WTC11 (cell line): ENCODE measurements around the gene NAMPT. TPM values are rescaled to one million over a fixed set of nuclear protein-coding genes. Genes with fewer than 3 reads are reported as not detected.

ENCODE experiments used
- ATAC-seq: fragments of 200-7000 bp; cut with Tn5 transposase; 2 replicates; pipeline ENCODE4 v1.10.0; 2021; ENCODE audit warnings: mild to moderate bottlenecking, moderate library complexity
- CTCF ChIA-PET: fragments of 300-600 bp; sonication (Branson Sonifier 250); formaldehyde crosslinking; loops from one replicate; lab custom pipeline; 2021; ENCODE audit warnings: antibody characterized with exemption; lab: Charles Lee
- POLR2A ChIA-PET: fragments of 350-600 bp; sonication (Branson Sonifier 250); formaldehyde crosslinking; loops from one replicate; lab custom pipeline; 2021; ENCODE audit warnings: antibody characterized with exemption; lab: Charles Lee
- DNase-seq: peaks from one replicate; pipeline ENCODE4 v3.0.0; 2021; ENCODE audit warnings: low spot score
- H3K27ac Mint-ChIP-seq: 2 replicates; pipeline ENCODE4 v1.8.0; 2021; ENCODE audit warnings: mixed read lengths
- H3K27me3 Mint-ChIP-seq: 2 replicates; pipeline ENCODE4 v1.8.0; 2021; ENCODE audit warnings: low read depth, mild to moderate bottlenecking, moderate library complexity, mixed read lengths
- H3K36me3 Mint-ChIP-seq: 2 replicates; pipeline ENCODE4 v1.8.0; 2021; ENCODE audit warnings: mixed read lengths
- H3K4me1 Mint-ChIP-seq: 2 replicates; pipeline ENCODE4 v1.8.0; 2022; ENCODE audit warnings: mixed read lengths
- H3K4me3 Mint-ChIP-seq: 2 replicates; pipeline ENCODE4 v1.8.0; 2021; ENCODE audit warnings: mild to moderate bottlenecking, moderate library complexity, mixed read lengths
- H3K9me3 Mint-ChIP-seq: 2 replicates; pipeline ENCODE4 v1.8.0; 2021; ENCODE audit warnings: mixed read lengths
- ESRRA ChIP-seq: sonication (generic); formaldehyde crosslinking; IDR thresholded peaks from 2 replicates; pipeline ENCODE4 v1.8.1; 2022; ENCODE audit warnings: mild to moderate bottlenecking, missing genetic modification reagents, borderline replicate concordance
- ETV6 ChIP-seq: sonication (generic); formaldehyde crosslinking; IDR thresholded peaks from 2 replicates; pipeline ENCODE4 v1.8.1; 2022; ENCODE audit warnings: mild to moderate bottlenecking, missing genetic modification reagents
- MYBL2 ChIP-seq: sonication (generic); formaldehyde crosslinking; IDR thresholded peaks from 2 replicates; pipeline ENCODE4 v1.8.1; 2023; ENCODE audit warnings: mild to moderate bottlenecking, moderate library complexity, missing genetic modification reagents
- NFATC4 ChIP-seq: fragments of 250-450 bp; sonication (Bioruptor Pico); IDR thresholded peaks from 2 replicates; pipeline ENCODE4 v1.9.0; 2021; ENCODE audit warnings: mild to moderate bottlenecking
- PRRX2 ChIP-seq: fragments of 250-450 bp; sonication (Bioruptor Pico); IDR thresholded peaks from 2 replicates; pipeline ENCODE4 v1.8.0; 2021; ENCODE audit warnings: mild to moderate bottlenecking
- RORB ChIP-seq: fragments of 250-450 bp; sonication (Bioruptor Pico); IDR thresholded peaks from 2 replicates; pipeline ENCODE4 v1.9.0; 2021; ENCODE audit warnings: mild to moderate bottlenecking
- SMAD3 ChIP-seq: sonication (generic); formaldehyde crosslinking; IDR thresholded peaks from 2 replicates; pipeline ENCODE4 v1.8.0; 2022; ENCODE audit warnings: missing genetic modification reagents, mild to moderate bottlenecking, borderline replicate concordance
- SOX15 ChIP-seq: fragments of 250-450 bp; sonication (Bioruptor Pico); IDR thresholded peaks from 2 replicates; pipeline ENCODE4 v1.9.0; 2021; ENCODE audit warnings: mild to moderate bottlenecking
- TEAD4 ChIP-seq: sonication (generic); formaldehyde crosslinking; IDR thresholded peaks from 2 replicates; pipeline ENCODE4 v1.8.0; 2022; ENCODE audit warnings: mild to moderate bottlenecking, missing genetic modification reagents
- ZNF232 ChIP-seq: sonication (generic); formaldehyde crosslinking; IDR thresholded peaks from 2 replicates; pipeline ENCODE4 v1.8.0; 2022; ENCODE audit warnings: mild to moderate bottlenecking, missing genetic modification reagents
- total RNA-seq: library from RNA; stranded (reverse); gene quantifications from 3 replicates; pipeline ENCODE4 v1.2.3, GENCODE V29; 2021
- TF ChIP-seq, protein P1 (sequence below): sonication (generic); formaldehyde crosslinking; IDR thresholded peaks from 2 replicates; pipeline ENCODE4 v1.8.0; 2022; ENCODE audit warnings: mild to moderate bottlenecking, missing genetic modification reagents
- TF ChIP-seq, protein P2 (sequence below): sonication (generic); formaldehyde crosslinking; IDR thresholded peaks from 2 replicates; pipeline ENCODE4 v1.8.1; 2022; ENCODE audit warnings: mild to moderate bottlenecking, missing genetic modification reagents, moderate library complexity, borderline replicate concordance
- TF ChIP-seq, protein P3 (sequence below): fragments of 200-600 bp; IDR thresholded peaks from 2 replicates; pipeline ENCODE4 v1.8.0; 2022; ENCODE audit warnings: antibody characterized with exemption
- TF ChIP-seq, protein P4 (sequence below): fragments of 250-450 bp; sonication (Bioruptor Pico); IDR thresholded peaks from 2 replicates; pipeline ENCODE4 v2.1.2; 2022; ENCODE audit warnings: mild to moderate bottlenecking, moderate library complexity
- TF ChIP-seq, protein P5 (sequence below): sonication (generic); formaldehyde crosslinking; IDR thresholded peaks from 2 replicates; pipeline ENCODE4 v1.8.1; 2023; ENCODE audit warnings: mild to moderate bottlenecking, missing genetic modification reagents, moderate library complexity
- TF ChIP-seq, protein P6 (sequence below): sonication (generic); formaldehyde crosslinking; IDR thresholded peaks from 2 replicates; pipeline ENCODE4 v1.8.1; 2022; ENCODE audit warnings: low read depth, mild to moderate bottlenecking, moderate library complexity, missing genetic modification reagents, borderline replicate concordance
- TF ChIP-seq, protein P7 (sequence below): sonication (generic); formaldehyde crosslinking; IDR thresholded peaks from 2 replicates; pipeline ENCODE4 v1.8.1; 2023; ENCODE audit warnings: mild to moderate bottlenecking, missing genetic modification reagents

Gene NAMPT
- total RNA-seq, 1 experiment from 2014 or later: 99.1 TPM

DNA sequence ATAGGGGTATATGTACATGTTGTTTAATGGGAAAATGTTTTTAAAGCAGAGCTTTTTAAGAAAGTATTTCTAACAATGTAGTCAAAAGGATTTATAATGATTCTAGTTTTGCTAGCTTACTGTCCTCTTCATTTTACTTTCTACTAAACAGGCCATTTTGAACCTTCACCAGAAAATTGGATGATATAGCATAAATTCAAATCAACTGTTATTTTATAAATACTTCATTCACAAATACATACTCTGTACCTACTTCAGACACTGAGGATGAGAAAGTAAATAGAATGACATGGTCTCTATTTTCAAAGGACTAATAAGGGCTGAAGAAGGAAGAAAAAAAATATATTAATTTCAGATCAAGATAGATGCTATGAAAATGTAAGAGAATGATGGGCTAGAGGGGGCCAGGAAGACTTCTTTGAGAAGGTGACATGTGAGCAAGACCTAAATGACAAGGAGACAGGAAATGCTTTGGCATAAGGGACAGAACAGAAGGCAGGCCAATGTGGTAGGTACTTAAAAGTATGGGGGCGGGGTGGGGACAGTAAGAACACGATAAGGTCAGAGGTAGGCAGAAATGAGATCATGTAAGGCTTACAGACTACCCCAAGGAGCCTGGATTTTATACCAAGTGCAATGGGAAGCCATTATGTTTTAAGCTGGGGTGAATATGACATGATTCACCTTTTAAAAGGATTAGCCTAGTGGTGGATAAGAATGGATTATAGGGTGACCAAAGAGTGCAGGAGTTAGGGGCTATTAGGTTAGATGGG is 5.2 kb downstream of the NAMPT start:
- H3K4me1 Mint-ChIP-seq: peaks cover 42% of the 10 kb centered on the region
- no peak overlapping the region for H3K4me3 Mint-ChIP-seq
- DNase-seq: no peak
- no peak overlapping the region for H3K27ac Mint-ChIP-seq
- CTCF ChIA-PET: interaction anchor here (2.7 kb wide), 1 partner anchor 103 kb away, joined by 10 read pairs; no protein-coding TSS in a partner anchor
- no peak for ATAC-seq
- no peaks in the 10 kb centered on the region for H3K9me3 Mint-ChIP-seq
- TF ChIP-seq ETV6 (CRISPR knock-in tag) (no peak), RORB (CRISPR knock-in tag) (no peak), NFATC4 (CRISPR knock-in tag) (no peak), PRRX2 (CRISPR knock-in tag) (no peak), MYBL2 (CRISPR knock-in tag) (no peak), SOX15 (CRISPR knock-in tag) (no peak), TEAD4 (CRISPR knock-in tag) (no peak), SMAD3 (CRISPR knock-in tag) (no peak), ZNF232 (CRISPR knock-in tag) (no peak), ESRRA (CRISPR knock-in tag) (no peak)
- TF ChIP-seq, protein P1, sequence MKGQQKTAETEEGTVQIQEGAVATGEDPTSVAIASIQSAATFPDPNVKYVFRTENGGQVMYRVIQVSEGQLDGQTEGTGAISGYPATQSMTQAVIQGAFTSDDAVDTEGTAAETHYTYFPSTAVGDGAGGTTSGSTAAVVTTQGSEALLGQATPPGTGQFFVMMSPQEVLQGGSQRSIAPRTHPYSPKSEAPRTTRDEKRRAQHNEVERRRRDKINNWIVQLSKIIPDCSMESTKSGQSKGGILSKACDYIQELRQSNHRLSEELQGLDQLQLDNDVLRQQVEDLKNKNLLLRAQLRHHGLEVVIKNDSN (CRISPR knock-in tag): no peak
- TF ChIP-seq, protein P2, sequence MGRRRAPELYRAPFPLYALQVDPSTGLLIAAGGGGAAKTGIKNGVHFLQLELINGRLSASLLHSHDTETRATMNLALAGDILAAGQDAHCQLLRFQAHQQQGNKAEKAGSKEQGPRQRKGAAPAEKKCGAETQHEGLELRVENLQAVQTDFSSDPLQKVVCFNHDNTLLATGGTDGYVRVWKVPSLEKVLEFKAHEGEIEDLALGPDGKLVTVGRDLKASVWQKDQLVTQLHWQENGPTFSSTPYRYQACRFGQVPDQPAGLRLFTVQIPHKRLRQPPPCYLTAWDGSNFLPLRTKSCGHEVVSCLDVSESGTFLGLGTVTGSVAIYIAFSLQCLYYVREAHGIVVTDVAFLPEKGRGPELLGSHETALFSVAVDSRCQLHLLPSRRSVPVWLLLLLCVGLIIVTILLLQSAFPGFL: no peak
- TF ChIP-seq, protein P3, sequence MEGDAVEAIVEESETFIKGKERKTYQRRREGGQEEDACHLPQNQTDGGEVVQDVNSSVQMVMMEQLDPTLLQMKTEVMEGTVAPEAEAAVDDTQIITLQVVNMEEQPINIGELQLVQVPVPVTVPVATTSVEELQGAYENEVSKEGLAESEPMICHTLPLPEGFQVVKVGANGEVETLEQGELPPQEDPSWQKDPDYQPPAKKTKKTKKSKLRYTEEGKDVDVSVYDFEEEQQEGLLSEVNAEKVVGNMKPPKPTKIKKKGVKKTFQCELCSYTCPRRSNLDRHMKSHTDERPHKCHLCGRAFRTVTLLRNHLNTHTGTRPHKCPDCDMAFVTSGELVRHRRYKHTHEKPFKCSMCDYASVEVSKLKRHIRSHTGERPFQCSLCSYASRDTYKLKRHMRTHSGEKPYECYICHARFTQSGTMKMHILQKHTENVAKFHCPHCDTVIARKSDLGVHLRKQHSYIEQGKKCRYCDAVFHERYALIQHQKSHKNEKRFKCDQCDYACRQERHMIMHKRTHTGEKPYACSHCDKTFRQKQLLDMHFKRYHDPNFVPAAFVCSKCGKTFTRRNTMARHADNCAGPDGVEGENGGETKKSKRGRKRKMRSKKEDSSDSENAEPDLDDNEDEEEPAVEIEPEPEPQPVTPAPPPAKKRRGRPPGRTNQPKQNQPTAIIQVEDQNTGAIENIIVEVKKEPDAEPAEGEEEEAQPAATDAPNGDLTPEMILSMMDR: no peak
- TF ChIP-seq, protein P4, sequence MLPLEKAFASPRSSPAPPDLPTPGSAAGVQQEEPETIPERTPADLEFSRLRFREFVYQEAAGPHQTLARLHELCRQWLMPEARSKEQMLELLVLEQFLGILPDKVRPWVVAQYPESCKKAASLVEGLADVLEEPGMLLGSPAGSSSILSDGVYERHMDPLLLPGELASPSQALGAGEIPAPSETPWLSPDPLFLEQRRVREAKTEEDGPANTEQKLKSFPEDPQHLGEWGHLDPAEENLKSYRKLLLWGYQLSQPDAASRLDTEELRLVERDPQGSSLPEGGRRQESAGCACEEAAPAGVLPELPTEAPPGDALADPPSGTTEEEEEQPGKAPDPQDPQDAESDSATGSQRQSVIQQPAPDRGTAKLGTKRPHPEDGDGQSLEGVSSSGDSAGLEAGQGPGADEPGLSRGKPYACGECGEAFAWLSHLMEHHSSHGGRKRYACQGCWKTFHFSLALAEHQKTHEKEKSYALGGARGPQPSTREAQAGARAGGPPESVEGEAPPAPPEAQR (CRISPR knock-in tag): no peak
- TF ChIP-seq, protein P5, sequence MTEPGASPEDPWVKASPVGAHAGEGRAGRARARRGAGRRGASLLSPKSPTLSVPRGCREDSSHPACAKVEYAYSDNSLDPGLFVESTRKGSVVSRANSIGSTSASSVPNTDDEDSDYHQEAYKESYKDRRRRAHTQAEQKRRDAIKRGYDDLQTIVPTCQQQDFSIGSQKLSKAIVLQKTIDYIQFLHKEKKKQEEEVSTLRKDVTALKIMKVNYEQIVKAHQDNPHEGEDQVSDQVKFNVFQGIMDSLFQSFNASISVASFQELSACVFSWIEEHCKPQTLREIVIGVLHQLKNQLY (CRISPR knock-in tag): no peak
- TF ChIP-seq, protein P6, sequence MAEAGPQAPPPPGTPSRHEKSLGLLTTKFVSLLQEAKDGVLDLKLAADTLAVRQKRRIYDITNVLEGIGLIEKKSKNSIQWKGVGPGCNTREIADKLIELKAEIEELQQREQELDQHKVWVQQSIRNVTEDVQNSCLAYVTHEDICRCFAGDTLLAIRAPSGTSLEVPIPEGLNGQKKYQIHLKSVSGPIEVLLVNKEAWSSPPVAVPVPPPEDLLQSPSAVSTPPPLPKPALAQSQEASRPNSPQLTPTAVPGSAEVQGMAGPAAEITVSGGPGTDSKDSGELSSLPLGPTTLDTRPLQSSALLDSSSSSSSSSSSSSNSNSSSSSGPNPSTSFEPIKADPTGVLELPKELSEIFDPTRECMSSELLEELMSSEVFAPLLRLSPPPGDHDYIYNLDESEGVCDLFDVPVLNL (CRISPR knock-in tag): no peak
- TF ChIP-seq, protein P7, sequence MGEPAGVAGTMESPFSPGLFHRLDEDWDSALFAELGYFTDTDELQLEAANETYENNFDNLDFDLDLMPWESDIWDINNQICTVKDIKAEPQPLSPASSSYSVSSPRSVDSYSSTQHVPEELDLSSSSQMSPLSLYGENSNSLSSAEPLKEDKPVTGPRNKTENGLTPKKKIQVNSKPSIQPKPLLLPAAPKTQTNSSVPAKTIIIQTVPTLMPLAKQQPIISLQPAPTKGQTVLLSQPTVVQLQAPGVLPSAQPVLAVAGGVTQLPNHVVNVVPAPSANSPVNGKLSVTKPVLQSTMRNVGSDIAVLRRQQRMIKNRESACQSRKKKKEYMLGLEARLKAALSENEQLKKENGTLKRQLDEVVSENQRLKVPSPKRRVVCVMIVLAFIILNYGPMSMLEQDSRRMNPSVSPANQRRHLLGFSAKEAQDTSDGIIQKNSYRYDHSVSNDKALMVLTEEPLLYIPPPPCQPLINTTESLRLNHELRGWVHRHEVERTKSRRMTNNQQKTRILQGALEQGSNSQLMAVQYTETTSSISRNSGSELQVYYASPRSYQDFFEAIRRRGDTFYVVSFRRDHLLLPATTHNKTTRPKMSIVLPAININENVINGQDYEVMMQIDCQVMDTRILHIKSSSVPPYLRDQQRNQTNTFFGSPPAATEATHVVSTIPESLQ (CRISPR knock-in tag): no peak
- peaks cover 15% of the 10 kb centered on the region for H3K36me3 Mint-ChIP-seq
- H3K27me3 Mint-ChIP-seq: no peaks in the 10 kb centered on the region
- POLR2A ChIA-PET: no interaction called here
